ENCODE measurements around the gene CHCHD6. TPM values are rescaled to one million over a fixed set of nuclear protein-coding genes. Genes with fewer than 3 reads are reported as not detected.
A peak's percentile ranks its signal among the peaks of the same experiment; 100 is the strongest.

The CHCHD6 gene
- total RNA-seq, 2 donors from 2014 or later, result 8.4 to 10.9 TPM

GRCh38 chr3:126852511-126852910, 148.5 kb downstream of the CHCHD6 start:
- Histone ChIP-seq H3K9me3 (no peaks in the 10 kb centered on the region), H3K4me1 (peaks cover 0 to 22% of the 10 kb centered on the region in 2 donors), H3K36me3 (no peaks in the 10 kb centered on the region), H3K27ac (no peak overlapping the region), H3K27me3 (no peaks in the 10 kb centered on the region), H3K4me3 (no peak overlapping the region)
- TF ChIP-seq CTCF (IDR thresholded peaks at IDR 0.05), result no peak
- no peak for DNase-seq (ENCODE audit: low spot score)

- no peaks in the 10 kb centered on the region for H3K9me3 ChIP-seq
- no peak for TF ChIP-seq CTCF (IDR thresholded peaks at IDR 0.05)
- H3K36me3 ChIP-seq, result no peaks in the 10 kb centered on the region
Measured at GRCh38 chr3:126854666-126855065, 150.6 kb downstream of the CHCHD6 start.

GRCh38 chr3:126855374-126855773, 151.3 kb downstream of the CHCHD6 start:
- Histone ChIP-seq H3K36me3 (no peaks in the 10 kb centered on the region), H3K4me1 (peaks cover 0 to 8% of the 10 kb centered on the region in 2 donors), H3K27me3 (no peaks in the 10 kb centered on the region), H3K4me3 (no peak overlapping the region), H3K27ac (no peak overlapping the region), H3K9me3 (no peaks in the 10 kb centered on the region)
- no peak for DNase-seq (ENCODE audit: low spot score)
- no peak for TF ChIP-seq CTCF (IDR thresholded peaks at IDR 0.05)

More at GRCh38 chr3:126854666-126855065, 150.6 kb downstream of the CHCHD6 start:
- Histone ChIP-seq H3K4me3 (no peak overlapping the region), H3K27me3 (no peaks in the 10 kb centered on the region), H3K27ac (no peak overlapping the region), H3K4me1 (peaks cover 0 to 15% of the 10 kb centered on the region in 2 donors)
- peak; percentile 53 for DNase-seq (ENCODE audit: low spot score)

GRCh38 chr3:126857928-126858327, 153.9 kb downstream of the CHCHD6 start:
- Histone ChIP-seq H3K27me3 (no peaks in the 10 kb centered on the region), H3K36me3 (no peaks in the 10 kb centered on the region), H3K9me3 (no peaks in the 10 kb centered on the region), H3K4me1 (no peaks in the 10 kb centered on the region), H3K4me3 (no peak overlapping the region), H3K27ac (no peak overlapping the region)
- TF ChIP-seq CTCF (IDR thresholded peaks at IDR 0.05), result no peak
- no peak for DNase-seq (ENCODE audit: low spot score)

GRCh38 chr3:126858401-126858800, 154.4 kb downstream of the CHCHD6 start:
- no peaks in the 10 kb centered on the region for H3K9me3 ChIP-seq
- TF ChIP-seq CTCF (IDR thresholded peaks at IDR 0.05), result no peak
- no peaks in the 10 kb centered on the region for H3K27me3 ChIP-seq
- H3K4me1 ChIP-seq, result no peaks in the 10 kb centered on the region
- no peak overlapping the region for H3K27ac ChIP-seq
- no peak overlapping the region for H3K4me3 ChIP-seq
- no peaks in the 10 kb centered on the region for H3K36me3 ChIP-seq
- no peak for DNase-seq (ENCODE audit: low spot score)

- DNase-seq (ENCODE audit: low spot score), result no peak
- no peak for TF ChIP-seq CTCF (IDR thresholded peaks at IDR 0.05)
- no peak overlapping the region for H3K27ac ChIP-seq
Measured at GRCh38 chr3:126858887-126859286, 154.8 kb downstream of the CHCHD6 start.

More at GRCh38 chr3:126858887-126859286, 154.8 kb downstream of the CHCHD6 start:
- H3K9me3 ChIP-seq, result no peaks in the 10 kb centered on the region
- no peaks in the 10 kb centered on the region for H3K36me3 ChIP-seq
- no peaks in the 10 kb centered on the region for H3K4me1 ChIP-seq
- H3K4me3 ChIP-seq, result no peak overlapping the region
- no peaks in the 10 kb centered on the region for H3K27me3 ChIP-seq

All from right atrium auricular region (tissue), 2 donors.